NCI-H345 (cell line): ENCODE results near the gene GOLPH3L.
A peak's percentile ranks its signal among the peaks of the same experiment; 100 is the strongest.
"Not testable (repeated sequence)": the region's sequence is repeated elsewhere in the genome, so short reads cannot be mapped to it uniquely, and the experiment has no call there.

Experiments
- DNase-seq: peaks from one replicate; lab custom pipeline; 2025; lab: John Stamatoyannopoulos, UW

Gene GOLPH3L

DNA sequence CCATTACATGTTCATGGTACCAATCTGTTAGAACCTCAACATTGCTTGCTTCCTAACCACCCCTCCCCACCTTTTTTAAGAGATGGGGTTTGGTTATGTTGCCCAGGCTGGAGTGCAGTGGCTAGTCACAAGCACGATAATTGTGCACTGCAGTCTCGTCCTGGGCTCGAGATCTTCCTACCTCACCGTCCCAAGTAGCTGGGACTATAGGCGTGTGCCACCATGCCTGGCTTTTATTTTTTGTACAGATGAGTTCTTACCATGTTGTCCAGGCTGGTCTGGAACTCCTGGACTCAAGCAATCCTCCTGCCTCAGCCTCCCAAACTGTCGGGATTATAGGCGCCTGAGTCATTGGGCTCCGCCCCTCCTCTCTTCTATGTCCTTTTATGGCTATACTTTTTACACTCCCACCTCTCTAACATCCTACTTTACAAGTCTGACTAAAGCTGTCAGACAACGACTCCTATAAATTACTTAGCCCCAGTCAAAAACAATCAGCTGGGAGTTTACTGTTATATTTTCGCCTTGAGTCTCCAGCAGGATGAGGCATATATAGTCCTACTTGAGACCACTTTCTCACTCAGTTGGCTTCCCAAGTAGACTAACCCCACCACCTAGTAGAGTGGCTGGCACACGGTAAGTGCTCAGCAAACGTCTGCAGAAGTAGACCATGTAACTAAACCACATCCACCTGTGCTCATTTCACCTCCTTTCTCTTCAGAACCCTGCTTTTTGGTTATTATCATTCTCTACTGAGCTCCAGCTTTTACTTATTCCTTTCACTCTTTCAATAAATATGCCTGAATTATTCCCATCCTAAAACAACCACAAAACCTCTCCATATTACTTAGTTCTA is 81.4 kb downstream of the GOLPH3L start:
- DNase-seq, result no peak

DNA sequence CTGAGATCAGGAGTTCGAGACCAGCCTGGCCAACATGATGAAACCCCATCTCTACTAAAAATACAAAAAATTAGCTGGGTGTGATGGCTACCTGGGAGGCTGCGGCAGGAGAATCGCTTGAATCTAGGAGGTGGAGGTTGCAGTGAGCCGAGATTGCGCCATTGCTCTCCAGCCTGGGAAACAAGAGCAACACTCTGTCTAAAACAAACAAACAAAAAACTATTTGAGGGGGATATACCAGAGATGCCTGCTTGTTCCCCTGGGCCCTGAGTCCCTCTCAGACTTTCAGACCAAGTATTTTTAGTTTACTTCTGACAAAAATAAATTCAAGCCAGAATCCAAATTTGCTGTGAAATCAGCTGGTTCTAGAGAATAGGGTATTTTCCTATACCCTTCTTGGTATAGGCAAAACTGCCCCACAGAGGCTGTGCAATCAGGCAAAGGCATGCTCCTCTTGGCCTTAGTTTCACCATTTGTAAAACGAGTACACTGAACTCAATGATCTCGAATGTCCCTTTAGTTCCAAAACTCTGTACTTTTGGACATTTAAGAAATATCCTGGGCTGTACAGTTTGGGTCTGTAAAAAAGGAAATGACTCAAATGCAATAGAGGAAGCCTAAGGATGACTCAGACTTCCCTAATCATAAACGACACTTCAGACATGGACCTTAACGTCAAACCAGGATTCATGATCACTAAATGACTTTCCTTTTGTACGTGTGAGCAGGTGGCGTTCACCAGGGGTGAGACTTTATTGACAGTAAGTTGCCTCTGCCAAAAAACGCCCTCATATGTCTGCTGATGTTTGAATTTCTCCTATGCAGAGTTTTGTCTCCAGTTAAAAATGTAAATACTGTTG is 83.7 kb downstream of the GOLPH3L start:
- peak; percentile 85 for DNase-seq

DNA sequence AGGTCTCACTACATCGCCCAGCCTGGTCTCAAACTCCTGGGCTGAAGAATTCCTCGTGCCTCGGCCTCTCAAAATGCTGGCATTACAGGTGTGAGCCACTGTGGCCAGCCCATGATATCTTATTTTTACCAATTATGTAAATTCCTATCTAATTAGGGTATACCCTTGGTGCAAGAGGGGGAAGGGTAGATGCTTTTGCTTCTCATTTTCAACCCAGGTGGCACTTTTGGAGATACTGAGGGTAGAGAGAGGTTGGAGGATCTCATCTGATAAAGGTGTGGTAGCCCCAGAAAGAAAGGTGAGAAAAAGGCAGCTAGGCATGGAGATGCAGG is 85.0 kb downstream of the GOLPH3L start:
- no peak for DNase-seq

DNA sequence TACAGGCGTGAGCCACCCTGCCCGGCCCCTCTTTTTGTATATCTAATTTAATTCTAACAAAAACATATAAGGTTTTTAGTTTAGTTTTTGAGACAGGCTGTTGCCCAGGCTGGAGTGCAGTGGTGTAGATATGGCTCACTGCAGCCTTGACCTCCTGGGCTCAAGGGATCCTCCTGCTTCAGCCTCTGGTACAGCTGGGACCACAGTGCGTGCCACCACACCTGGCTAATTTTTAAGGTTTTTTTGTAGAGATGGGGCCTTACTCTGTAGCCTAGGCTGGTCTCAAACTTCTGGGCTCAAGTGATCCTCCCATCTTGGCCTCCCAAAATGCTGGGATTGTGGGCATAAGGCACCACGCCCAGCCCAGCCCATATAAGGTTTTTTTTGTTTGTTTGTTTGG is 86.4 kb downstream of the GOLPH3L start:
- no peak for DNase-seq

DNA sequence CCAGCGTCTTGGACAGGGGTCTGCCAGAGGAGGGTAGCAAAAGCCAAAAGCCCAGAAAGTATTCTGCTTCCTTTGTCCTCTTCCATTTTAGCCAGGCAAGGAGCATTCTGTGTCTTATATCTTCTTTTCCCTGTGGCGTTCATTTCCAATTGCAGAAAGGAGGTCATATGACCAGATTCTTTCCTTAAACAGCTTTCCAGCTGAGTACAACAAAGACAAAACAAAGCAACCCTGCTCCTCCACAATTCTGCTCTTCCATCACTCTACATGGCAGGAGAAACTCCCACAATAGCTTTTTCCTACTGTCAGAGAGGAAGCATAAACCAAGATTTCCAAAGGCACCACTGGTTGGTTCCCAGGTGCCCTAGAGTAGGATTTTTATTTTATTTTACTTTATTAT is 87.2 kb downstream of the GOLPH3L start:
- no peak for DNase-seq

DNA sequence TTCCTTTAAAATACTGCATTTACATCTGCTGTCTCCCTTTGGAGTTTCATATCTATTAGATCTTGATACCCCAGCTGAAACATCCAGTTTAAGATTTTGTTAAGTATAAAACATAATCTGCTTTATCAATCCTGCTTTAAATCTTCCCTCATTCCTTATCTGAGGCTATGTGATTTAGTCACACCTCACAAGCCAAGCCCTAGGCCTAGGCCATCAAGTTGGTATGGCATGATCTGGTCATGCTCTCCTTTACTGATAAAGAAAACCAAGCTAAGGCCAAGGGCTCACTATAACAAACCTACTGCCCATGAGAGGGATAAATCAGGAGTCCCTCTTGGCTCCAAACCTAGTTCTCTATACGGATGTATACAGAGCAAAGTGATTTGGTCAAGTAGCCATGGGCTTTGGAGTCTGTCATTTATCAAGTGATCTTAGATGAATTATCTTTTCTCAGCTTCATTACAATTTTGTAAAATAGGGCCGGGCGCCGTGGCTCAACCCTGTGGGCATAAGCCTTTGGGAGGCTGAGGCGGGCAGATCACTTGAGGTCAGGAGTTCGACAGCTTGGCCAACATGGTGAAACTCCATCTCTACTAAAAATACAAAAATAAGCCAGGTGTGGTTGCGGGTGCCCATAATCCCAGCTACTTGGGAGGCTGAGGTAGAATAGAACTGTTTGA is 90.4 kb downstream of the GOLPH3L start:
- DNase-seq, result no peak

DNA sequence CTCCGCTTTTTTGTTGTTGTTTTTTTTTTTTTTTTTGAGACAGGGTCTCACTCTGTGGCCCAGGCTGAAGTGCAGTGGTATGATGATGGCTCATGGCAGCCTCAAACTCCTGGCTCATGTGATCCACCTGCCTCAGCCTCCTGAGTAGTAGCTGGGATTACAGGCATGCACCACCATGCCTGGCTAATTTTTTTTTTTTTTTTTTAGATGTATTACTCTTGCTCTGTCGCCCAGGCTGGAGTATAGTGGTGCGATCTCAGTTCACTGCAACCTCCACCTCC is 91.6 kb downstream of the GOLPH3L start:
- not testable (repeated sequence) for DNase-seq

DNA sequence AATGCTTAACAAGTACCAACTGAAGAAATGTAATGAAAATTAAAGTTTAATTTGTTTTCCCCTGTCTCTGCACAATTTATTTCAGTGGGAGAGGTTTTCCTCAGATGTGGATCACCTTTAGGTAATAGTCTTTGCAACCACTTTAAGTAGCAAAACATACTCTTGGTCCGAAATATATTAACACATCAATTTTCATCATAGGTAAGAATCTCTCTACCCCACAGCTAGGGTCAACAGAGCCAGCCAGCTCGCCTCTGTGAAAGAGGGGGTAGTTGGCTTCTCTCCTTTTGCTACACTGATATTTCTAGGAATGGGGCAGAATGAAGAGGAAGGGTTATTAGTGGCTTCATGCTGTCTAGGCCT is 92.7 kb downstream of the GOLPH3L start:
- DNase-seq, result no peak

DNA sequence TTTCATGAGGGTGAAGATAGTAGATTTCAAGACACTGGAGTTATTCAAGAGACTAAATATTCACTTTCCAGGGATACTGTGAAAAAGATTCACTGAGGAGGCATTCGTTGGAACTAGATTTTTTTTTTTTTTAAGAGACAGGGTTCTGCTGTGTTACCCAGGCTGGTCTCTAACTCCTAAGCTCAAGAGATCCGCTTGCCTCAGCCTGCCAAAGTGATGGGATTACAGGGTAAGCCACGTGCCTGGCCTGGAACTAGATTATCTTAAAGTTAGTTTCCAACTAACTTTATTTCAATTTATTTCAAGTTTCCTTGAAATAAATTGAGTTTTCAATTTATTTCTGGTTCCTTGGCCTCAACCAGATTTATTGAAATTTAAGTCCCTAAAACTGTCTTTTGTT is 93.2 kb downstream of the GOLPH3L start:
- no peak for DNase-seq

DNA sequence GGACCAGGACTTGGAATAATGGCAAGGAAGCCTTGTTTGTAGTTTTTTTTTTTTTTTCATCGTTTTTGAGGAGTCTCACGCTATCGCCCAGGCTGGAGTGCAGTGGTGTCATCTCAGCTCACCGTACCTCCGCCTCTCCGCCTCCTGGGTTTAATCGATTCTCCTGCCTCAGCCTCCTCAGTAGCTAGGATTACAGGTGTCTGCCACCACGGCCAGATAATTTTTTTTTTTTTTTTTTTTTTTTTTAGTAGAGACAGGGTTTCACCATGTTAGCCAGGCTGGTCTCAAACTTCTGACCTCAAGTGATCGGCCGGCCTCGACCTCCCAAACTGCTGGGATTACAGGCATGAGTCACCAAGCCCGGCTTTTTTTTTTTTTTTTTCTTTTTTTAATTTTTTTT is 94.6 kb downstream of the GOLPH3L start:
- not testable (repeated sequence) for DNase-seq

DNA sequence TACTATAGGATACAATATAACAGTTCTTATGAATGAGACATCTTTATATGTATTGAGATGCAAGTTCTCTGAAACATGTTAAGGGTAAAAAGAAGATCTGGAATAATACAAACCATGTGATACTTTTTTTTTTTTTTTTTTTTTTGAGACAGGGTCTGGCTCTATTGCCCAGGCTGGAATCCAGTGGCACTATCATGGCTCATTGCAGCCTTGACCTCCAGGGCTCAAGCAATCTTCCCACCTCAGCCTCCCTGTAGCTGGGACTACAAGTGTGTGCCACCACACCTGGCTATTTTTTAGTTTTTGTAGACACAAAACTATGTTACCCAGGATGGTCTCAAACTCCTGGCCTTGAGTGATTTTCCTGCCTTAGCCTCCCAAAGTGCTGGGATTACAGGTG is 95.4 kb downstream of the GOLPH3L start:
- no peak for DNase-seq

DNA sequence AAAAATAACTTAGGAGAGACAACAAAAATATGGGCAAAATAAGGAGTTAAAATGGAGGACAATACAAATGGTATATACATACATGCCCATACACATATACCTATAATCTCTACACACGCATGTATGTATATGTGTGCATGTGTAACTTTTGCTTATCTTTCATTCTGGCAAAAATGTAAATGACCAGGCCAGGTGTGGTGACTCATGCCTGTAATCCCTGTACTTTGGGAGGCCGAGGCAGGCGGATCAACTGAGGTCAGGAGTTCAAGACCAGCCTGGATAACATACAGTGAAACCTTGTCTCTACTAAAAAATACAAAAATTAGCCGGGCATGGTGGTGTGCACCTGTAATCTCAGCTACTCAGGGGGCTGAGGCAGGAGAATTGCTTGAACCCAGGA is 98.6 kb downstream of the GOLPH3L start:
- not testable (repeated sequence) for DNase-seq

DNA sequence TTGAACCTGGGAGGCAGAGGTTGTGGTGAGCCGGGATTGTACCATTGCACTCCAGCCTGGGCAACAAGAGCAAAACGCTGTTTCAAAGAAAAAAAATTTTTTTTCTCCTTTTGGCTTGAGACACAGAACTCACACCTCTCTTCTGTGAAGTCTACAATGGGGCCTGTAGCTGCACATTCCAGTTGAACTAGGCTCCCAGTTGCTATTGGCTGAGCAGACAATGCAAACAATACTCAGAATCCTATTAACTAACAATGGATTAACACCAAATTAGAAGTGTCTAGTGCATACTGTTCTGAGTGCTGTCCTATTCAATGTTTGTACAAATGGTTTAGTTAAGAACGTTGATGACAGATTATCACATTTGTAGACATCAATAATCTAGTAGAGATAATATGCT is 100.0 kb downstream of the GOLPH3L start:
- DNase-seq, result no peak
